ENCODE measurements around the gene KLF17.

DNA sequence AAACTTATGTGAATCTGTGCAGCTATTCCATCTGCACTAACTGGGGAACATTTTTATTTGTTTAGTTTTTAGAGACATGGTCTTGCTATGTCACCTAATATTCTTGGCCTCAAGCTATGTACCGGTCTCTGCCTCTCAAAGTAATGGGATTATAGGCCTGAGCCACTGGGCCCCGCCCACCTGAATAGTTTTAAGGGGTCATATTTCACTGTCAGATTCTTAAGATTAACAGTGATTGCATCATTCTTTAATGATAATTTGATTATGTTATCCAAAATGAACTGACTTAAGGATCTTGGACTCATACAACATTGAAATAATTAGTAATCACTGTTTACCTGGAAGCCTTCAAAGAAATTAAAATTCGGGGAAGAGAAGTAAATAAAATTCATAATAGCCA lies 35.4 kb downstream of the KLF17 start:
- TF ChIP-seq, protein P1, sequence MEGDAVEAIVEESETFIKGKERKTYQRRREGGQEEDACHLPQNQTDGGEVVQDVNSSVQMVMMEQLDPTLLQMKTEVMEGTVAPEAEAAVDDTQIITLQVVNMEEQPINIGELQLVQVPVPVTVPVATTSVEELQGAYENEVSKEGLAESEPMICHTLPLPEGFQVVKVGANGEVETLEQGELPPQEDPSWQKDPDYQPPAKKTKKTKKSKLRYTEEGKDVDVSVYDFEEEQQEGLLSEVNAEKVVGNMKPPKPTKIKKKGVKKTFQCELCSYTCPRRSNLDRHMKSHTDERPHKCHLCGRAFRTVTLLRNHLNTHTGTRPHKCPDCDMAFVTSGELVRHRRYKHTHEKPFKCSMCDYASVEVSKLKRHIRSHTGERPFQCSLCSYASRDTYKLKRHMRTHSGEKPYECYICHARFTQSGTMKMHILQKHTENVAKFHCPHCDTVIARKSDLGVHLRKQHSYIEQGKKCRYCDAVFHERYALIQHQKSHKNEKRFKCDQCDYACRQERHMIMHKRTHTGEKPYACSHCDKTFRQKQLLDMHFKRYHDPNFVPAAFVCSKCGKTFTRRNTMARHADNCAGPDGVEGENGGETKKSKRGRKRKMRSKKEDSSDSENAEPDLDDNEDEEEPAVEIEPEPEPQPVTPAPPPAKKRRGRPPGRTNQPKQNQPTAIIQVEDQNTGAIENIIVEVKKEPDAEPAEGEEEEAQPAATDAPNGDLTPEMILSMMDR (conservative IDR thresholded peaks at IDR 0.05 in 1 of 2, IDR thresholded peaks at IDR 0.05 in 1 of 2; ENCODE audit: extremely low read depth in 1 of 2, insufficient read depth in 1 of 2, low read depth in 1 of 2, low read length in 2 of 2), result no peak
- no peak for TF ChIP-seq EZH2 (IDR thresholded peaks at IDR 0.05; ENCODE audit: borderline replicate concordance, low read length)

All from mammary epithelial cell (primary cell).